Glutamatergic neuron (in vitro differentiated cells): Measurements from ENCODE around the gene FOSB. TPM values are rescaled to one million over a fixed set of nuclear protein-coding genes. Genes with fewer than 3 reads are reported as not detected.

Experiments used
- DNase-seq: peaks from one replicate; pipeline ENCODE4 v3.0.0; 2022
- H3K27ac Mint-ChIP-seq: one replicate; pipeline ENCODE4 v1.8.0; 2020; ENCODE audit warnings: mild to moderate bottlenecking, mixed read lengths, inconsistent platforms; ENCODE audit not compliant: unreplicated experiment
- H3K27me3 Mint-ChIP-seq: one replicate; pipeline ENCODE4 v1.8.0; 2020; ENCODE audit warnings: mild to moderate bottlenecking, moderate library complexity, mixed read lengths, inconsistent platforms; ENCODE audit not compliant: unreplicated experiment
- H3K36me3 Mint-ChIP-seq: one replicate; pipeline ENCODE4 v1.8.0; 2020; ENCODE audit warnings: mild to moderate bottlenecking, mixed read lengths, inconsistent platforms; ENCODE audit not compliant: unreplicated experiment
- H3K4me1 Mint-ChIP-seq: one replicate; pipeline ENCODE4 v1.8.0; 2020; ENCODE audit warnings: mild to moderate bottlenecking, low read depth, mixed read lengths, inconsistent platforms; ENCODE audit not compliant: unreplicated experiment
- H3K4me3 Mint-ChIP-seq: one replicate; pipeline ENCODE4 v1.8.0; 2020; ENCODE audit warnings: mild to moderate bottlenecking, mixed read lengths, inconsistent platforms; ENCODE audit not compliant: unreplicated experiment
- H3K9me3 Mint-ChIP-seq: one replicate; pipeline ENCODE4 v1.8.0; 2020; ENCODE audit warnings: mild to moderate bottlenecking, moderate library complexity, mixed read lengths, inconsistent platforms; ENCODE audit not compliant: unreplicated experiment
- CTCF ChIP-seq: fragments of 200-600 bp; sonication (generic); IDR thresholded peaks from one replicate; pipeline ENCODE4 v1.5.0; 2021; ENCODE audit not compliant: partially characterized antibody, unreplicated experiment
- total RNA-seq: library from RNA; stranded (reverse); fragmentation: NEBNext Ultra II Directional; extraction: Animal tissue kit (Norgen Biotek cat#: 25700); gene quantifications from one replicate; pipeline ENCODE4 v1.2.1, GENCODE V29; 2021; ENCODE audit not compliant: unreplicated experiment

The FOSB gene
- total RNA-seq, 1 donor from 2014 or later = not detected

GRCh38 chr19:45473367-45473681 lies 5.5 kb downstream of the FOSB start:
- H3K27me3 Mint-ChIP-seq = peaks cover 16% of the 10 kb centered on the region

GRCh38 chr19:45473682-45474605 lies 6.1 kb downstream of the FOSB start:
- Mint-ChIP-seq H3K27me3 (peaks cover 19% of the 10 kb centered on the region), H3K36me3 (no peaks in the 10 kb centered on the region), H3K4me1 (peaks cover 9% of the 10 kb centered on the region), H3K4me3 (no peak overlapping the region), H3K27ac (no peak overlapping the region), H3K9me3 (peaks cover 12% of the 10 kb centered on the region)
- no peak for TF ChIP-seq CTCF
- DNase-seq = no peak

More at GRCh38 chr19:45473367-45473681, 5.5 kb downstream of the FOSB start:
- H3K36me3 Mint-ChIP-seq = no peaks in the 10 kb centered on the region
- H3K27ac Mint-ChIP-seq = no peak overlapping the region
- H3K4me1 Mint-ChIP-seq = peaks cover 11% of the 10 kb centered on the region
- TF ChIP-seq CTCF = no peak
- H3K9me3 Mint-ChIP-seq = peaks cover 6% of the 10 kb centered on the region
- DNase-seq = no peak
- H3K4me3 Mint-ChIP-seq = no peak overlapping the region

- Mint-ChIP-seq H3K27me3 (peaks cover 16% of the 10 kb centered on the region), H3K27ac (peak overlapping the region; percentile 23), H3K36me3 (no peaks in the 10 kb centered on the region), H3K4me1 (peaks cover 9% of the 10 kb centered on the region), H3K9me3 (peaks cover 10% of the 10 kb centered on the region), H3K4me3 (peak overlapping the region; percentile 16)
- DNase-seq = no peak
- TF ChIP-seq CTCF = no peak
Measured at GRCh38 chr19:45474606-45475521, 7.1 kb downstream of the FOSB start.

- Mint-ChIP-seq H3K4me1 (peaks cover 9% of the 10 kb centered on the region), H3K27ac (no peak overlapping the region)
Measured at GRCh38 chr19:45475537-45476291, 7.9 kb downstream of the FOSB start.

More at GRCh38 chr19:45475537-45476291, 7.9 kb downstream of the FOSB start:
- no peak for DNase-seq
- Mint-ChIP-seq H3K27me3 (peaks cover 16% of the 10 kb centered on the region), H3K36me3 (no peaks in the 10 kb centered on the region), H3K4me3 (no peak overlapping the region), H3K9me3 (peaks cover 9% of the 10 kb centered on the region)
- no peak for TF ChIP-seq CTCF
